Measurements from ENCODE around the gene CLPTM1L. TPM values are rescaled to one million over a fixed set of nuclear protein-coding genes. Genes with fewer than 3 reads are reported as not detected.
"Not testable (repeated sequence)": the region's sequence is repeated elsewhere in the genome, so short reads cannot be mapped to it uniquely, and the experiment has no call there.

Gene CLPTM1L
- polyA plus RNA-seq, 1 donor from 2014 or later, result 61.6 TPM

GRCh38 chr5:1374679-1375055 is 29.8 kb upstream of the CLPTM1L start:
- no peak for TF ChIP-seq EP300 (conservative IDR thresholded peaks at IDR 0.05; ENCODE audit: poor library complexity, severe bottlenecking)
- no peak for TF ChIP-seq TAF1 (IDR thresholded peaks at IDR 0.05; ENCODE audit: low read depth)
- TF ChIP-seq, protein P1, sequence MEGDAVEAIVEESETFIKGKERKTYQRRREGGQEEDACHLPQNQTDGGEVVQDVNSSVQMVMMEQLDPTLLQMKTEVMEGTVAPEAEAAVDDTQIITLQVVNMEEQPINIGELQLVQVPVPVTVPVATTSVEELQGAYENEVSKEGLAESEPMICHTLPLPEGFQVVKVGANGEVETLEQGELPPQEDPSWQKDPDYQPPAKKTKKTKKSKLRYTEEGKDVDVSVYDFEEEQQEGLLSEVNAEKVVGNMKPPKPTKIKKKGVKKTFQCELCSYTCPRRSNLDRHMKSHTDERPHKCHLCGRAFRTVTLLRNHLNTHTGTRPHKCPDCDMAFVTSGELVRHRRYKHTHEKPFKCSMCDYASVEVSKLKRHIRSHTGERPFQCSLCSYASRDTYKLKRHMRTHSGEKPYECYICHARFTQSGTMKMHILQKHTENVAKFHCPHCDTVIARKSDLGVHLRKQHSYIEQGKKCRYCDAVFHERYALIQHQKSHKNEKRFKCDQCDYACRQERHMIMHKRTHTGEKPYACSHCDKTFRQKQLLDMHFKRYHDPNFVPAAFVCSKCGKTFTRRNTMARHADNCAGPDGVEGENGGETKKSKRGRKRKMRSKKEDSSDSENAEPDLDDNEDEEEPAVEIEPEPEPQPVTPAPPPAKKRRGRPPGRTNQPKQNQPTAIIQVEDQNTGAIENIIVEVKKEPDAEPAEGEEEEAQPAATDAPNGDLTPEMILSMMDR (IDR thresholded peaks at IDR 0.05; ENCODE audit: poor library complexity, severe bottlenecking), result no peak
- no peak for TF ChIP-seq REST (IDR thresholded peaks at IDR 0.05; ENCODE audit: borderline replicate concordance)
- no peak for TF ChIP-seq RAD21 (conservative IDR thresholded peaks at IDR 0.05)
- TF ChIP-seq MXI1 (conservative IDR thresholded peaks at IDR 0.05; ENCODE audit: poor library complexity, severe bottlenecking), result no peak
- no peak for TF ChIP-seq SMC3 (conservative IDR thresholded peaks at IDR 0.05; ENCODE audit: poor library complexity)
- TF ChIP-seq EZH2 (IDR thresholded peaks at IDR 0.05; ENCODE audit: borderline replicate concordance, insufficient read depth, low read length, poor library complexity, severe bottlenecking), result no peak
- TF ChIP-seq POLR2AphosphoS5 (IDR thresholded peaks at IDR 0.05), result no peak
- Histone ChIP-seq H3K4me3 (ENCODE audit: low read length) (no peak overlapping the region), H3K36me3 (ENCODE audit: insufficient read depth, low read length) (no peaks in the 10 kb centered on the region), H3K4me2 (ENCODE audit: low read length) (no peak overlapping the region), H3K27me3 (ENCODE audit: insufficient read depth, low read depth, low read length) (no peaks in the 10 kb centered on the region), H4K20me1 (ENCODE audit: insufficient read depth) (no peaks in the 10 kb centered on the region), H3K9ac (ENCODE audit: low read length) (no peak overlapping the region), H3K9me2 (ENCODE audit: insufficient read depth, low read length) (no peaks in the 10 kb centered on the region), H2AFZ (ENCODE audit: low read depth, low read length) (no peak overlapping the region), H3K79me2 (replicated peaks; ENCODE audit: insufficient read depth, low read length) (no peaks in the 10 kb centered on the region), H3K27ac (ENCODE audit: low read length) (no peak overlapping the region), H3F3A (ENCODE audit: insufficient read depth, low read length, poor library complexity, severe bottlenecking) (no peaks in the 10 kb centered on the region), H3K9me3 (ENCODE audit: low read length) (peaks cover 8% of the 10 kb centered on the region)

- Histone ChIP-seq H3K27ac (ENCODE audit: low read length) (no peak overlapping the region), H3K27me3 (ENCODE audit: insufficient read depth, low read depth, low read length) (no peaks in the 10 kb centered on the region), H3K9me2 (ENCODE audit: insufficient read depth, low read length) (no peaks in the 10 kb centered on the region), H3K4me2 (ENCODE audit: low read length) (no peak overlapping the region), H3K36me3 (ENCODE audit: insufficient read depth, low read length) (no peaks in the 10 kb centered on the region), H3K9ac (ENCODE audit: low read length) (no peak overlapping the region), H2AFZ (ENCODE audit: low read depth, low read length) (no peak overlapping the region), H3K4me3 (ENCODE audit: low read length) (no peak overlapping the region), H3F3A (ENCODE audit: insufficient read depth, low read length, poor library complexity, severe bottlenecking) (no peaks in the 10 kb centered on the region), H3K79me2 (replicated peaks; ENCODE audit: insufficient read depth, low read length) (no peaks in the 10 kb centered on the region), H4K20me1 (ENCODE audit: insufficient read depth) (no peaks in the 10 kb centered on the region), H3K9me3 (ENCODE audit: low read length) (peaks cover 8% of the 10 kb centered on the region)
- TF ChIP-seq TAF1 (IDR thresholded peaks at IDR 0.05; ENCODE audit: low read depth), result no peak
- no peak for TF ChIP-seq EP300 (conservative IDR thresholded peaks at IDR 0.05; ENCODE audit: poor library complexity, severe bottlenecking)
- no peak for TF ChIP-seq POLR2AphosphoS5 (IDR thresholded peaks at IDR 0.05)
- TF ChIP-seq MXI1 (conservative IDR thresholded peaks at IDR 0.05; ENCODE audit: poor library complexity, severe bottlenecking), result no peak
- TF ChIP-seq SMC3 (conservative IDR thresholded peaks at IDR 0.05; ENCODE audit: poor library complexity), result no peak
- no peak for TF ChIP-seq RAD21 (conservative IDR thresholded peaks at IDR 0.05)
- no peak for TF ChIP-seq EZH2 (IDR thresholded peaks at IDR 0.05; ENCODE audit: borderline replicate concordance, insufficient read depth, low read length, poor library complexity, severe bottlenecking)
- no peak for TF ChIP-seq REST (IDR thresholded peaks at IDR 0.05; ENCODE audit: borderline replicate concordance)
- TF ChIP-seq, protein P1 (IDR thresholded peaks at IDR 0.05; ENCODE audit: poor library complexity, severe bottlenecking), result no peak
Measured at GRCh38 chr5:1374030-1374678, 29.3 kb upstream of the CLPTM1L start.

DNA sequence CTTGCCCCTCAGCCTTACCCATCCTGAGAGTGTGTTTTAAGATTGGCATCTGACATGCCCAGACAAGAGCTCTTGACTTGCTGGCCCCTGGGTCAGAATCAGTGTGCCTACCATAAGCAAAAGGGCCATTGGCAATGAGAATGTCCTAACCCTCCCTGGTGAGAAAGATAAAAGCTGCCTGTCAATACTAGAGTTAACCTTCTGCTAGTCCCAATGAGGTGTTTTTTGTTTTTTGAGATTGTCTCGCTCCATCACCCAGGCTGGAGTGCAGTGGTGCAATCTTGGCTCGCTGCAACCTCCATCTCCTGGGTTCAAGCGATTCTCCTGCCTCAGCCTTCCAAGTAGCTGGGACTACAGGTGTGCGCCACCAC is 27.1 kb upstream of the CLPTM1L start:
- not testable (repeated sequence) for H3K27me3 ChIP-seq (ENCODE audit: insufficient read depth, low read depth, low read length); H3F3A ChIP-seq (ENCODE audit: insufficient read depth, low read length, poor library complexity, severe bottlenecking); H3K4me2 ChIP-seq (ENCODE audit: low read length); H2AFZ ChIP-seq (ENCODE audit: low read depth, low read length); H3K36me3 ChIP-seq (ENCODE audit: insufficient read depth, low read length); H3K9ac ChIP-seq (ENCODE audit: low read length); H3K27ac ChIP-seq (ENCODE audit: low read length); H3K79me2 ChIP-seq (replicated peaks; ENCODE audit: insufficient read depth, low read length); H3K4me3 ChIP-seq (ENCODE audit: low read length); H3K9me3 ChIP-seq (ENCODE audit: low read length); H3K9me2 ChIP-seq (ENCODE audit: insufficient read depth, low read length); H4K20me1 ChIP-seq (ENCODE audit: insufficient read depth)

All from neural cell (in vitro differentiated cells).